Measurements from ENCODE around the gene KBTBD8.

DNA sequence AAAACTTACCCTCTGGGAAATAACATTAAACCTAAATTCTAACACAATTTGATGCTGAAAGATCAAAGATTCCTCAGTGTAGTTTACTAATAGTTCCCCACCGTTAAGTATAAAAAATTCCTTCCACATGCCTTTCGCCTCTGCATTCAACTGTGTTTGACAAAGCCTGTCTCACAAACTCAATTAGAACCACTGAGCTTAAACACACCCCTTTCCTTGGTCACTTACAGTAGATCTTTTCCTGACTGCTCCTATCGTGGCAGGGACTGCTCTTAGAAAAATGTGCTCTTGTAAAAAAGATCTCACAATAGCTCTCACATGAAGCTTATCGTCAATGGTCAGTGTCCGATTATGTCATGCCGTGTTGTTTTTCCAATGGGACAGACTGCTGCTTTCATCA is 8.9 kb upstream of the KBTBD8 start:
- TF ChIP-seq, protein P1, sequence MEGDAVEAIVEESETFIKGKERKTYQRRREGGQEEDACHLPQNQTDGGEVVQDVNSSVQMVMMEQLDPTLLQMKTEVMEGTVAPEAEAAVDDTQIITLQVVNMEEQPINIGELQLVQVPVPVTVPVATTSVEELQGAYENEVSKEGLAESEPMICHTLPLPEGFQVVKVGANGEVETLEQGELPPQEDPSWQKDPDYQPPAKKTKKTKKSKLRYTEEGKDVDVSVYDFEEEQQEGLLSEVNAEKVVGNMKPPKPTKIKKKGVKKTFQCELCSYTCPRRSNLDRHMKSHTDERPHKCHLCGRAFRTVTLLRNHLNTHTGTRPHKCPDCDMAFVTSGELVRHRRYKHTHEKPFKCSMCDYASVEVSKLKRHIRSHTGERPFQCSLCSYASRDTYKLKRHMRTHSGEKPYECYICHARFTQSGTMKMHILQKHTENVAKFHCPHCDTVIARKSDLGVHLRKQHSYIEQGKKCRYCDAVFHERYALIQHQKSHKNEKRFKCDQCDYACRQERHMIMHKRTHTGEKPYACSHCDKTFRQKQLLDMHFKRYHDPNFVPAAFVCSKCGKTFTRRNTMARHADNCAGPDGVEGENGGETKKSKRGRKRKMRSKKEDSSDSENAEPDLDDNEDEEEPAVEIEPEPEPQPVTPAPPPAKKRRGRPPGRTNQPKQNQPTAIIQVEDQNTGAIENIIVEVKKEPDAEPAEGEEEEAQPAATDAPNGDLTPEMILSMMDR (IDR thresholded peaks at IDR 0.05), result no peak
- no peak for TF ChIP-seq EP300 (IDR thresholded peaks at IDR 0.05)

All from esophagus muscularis mucosa (tissue), 3 donors.